Measurements from ENCODE around the gene MAP3K4. TPM values are rescaled to one million over a fixed set of nuclear protein-coding genes. Genes with fewer than 3 reads are reported as not detected.

The MAP3K4 gene
- total and polyA plus RNA-seq, 2 of the 8 experiments (the other 6 are each of a cell fraction or from before 2014, with no cell fraction given) = 16.6 to 51.6 TPM

DNA sequence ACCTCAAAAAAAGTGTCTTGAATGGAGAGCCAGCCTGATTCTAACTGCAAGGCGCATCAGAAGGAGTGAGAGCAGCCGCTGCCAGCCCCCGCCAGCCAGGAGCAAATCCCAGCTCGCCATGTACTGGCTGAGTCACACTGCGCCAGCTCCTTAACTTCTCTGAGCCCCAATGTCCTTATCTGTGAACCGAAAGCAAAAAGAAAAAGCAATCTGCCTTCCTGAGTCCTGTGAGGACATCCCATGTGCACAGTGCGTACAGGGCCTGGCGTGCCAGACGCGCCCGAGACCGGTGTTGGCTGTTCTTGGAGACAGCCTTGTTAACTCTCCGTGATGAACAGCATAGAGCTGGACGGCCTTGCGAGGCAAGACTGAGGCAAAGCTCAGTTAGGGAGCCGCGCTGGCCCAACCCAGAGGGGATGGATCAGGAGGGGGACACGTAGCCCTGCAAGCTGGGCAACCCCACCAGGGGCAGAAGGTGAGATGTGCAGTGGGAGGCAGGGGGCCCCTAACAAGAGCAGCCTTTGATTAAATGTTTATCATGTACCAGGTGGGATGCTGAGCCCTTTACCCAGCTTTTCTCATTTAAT, 159.6 kb downstream of the MAP3K4 start:
- no peak overlapping the region for H2AFZ ChIP-seq (ENCODE audit: low read length)
- H3K4ac ChIP-seq (replicated peaks; ENCODE audit: insufficient read length, low read depth, low read length) = no peak overlapping the region
- no peak overlapping the region for H2BK5ac ChIP-seq (ENCODE audit: low read depth, low read length)
- no peaks in the 10 kb centered on the region; the same call in 1 of the 2 replicates for H3K79me1 ChIP-seq (ENCODE audit: low read depth, low read length)
- H3K18ac ChIP-seq (ENCODE audit: extremely low read depth, low read length) = no peak overlapping the region
- H3K23ac ChIP-seq (ENCODE audit: insufficient read length) = no peak overlapping the region
- no peak overlapping the region for H3K27ac ChIP-seq (ENCODE audit: low read depth, low read length)
- no peak overlapping the region for H3K14ac ChIP-seq (ENCODE audit: insufficient read length)
- H3K36me3 ChIP-seq (ENCODE audit: control insufficient read depth in 2 of 4, insufficient read depth in 4 of 4, low read length in 3 of 4) = peaks cover 0 to 23% (median 10%) of the 10 kb centered on the region in 4 experiments; a peak in 6 of 8 replicates
- FAIRE-seq (no peak), DNase-seq (ENCODE audit: low read depth in 1 of 2, low spot score in 2 of 2) (no peak)
- no peak overlapping the region for H4K91ac ChIP-seq (replicated peaks; ENCODE audit: insufficient read length, low read length)
- no peaks in the 10 kb centered on the region for H3K9me3 ChIP-seq (ENCODE audit: insufficient read depth in 2 of 2, low read depth in 1 of 2, low read length in 1 of 2)
- H3K4me3 ChIP-seq (ENCODE audit: extremely low read depth in 1 of 4, insufficient read depth in 2 of 4, low read depth in 3 of 4, low read length in 4 of 4) = no peak overlapping the region
- no peak overlapping the region for H2AK5ac ChIP-seq (ENCODE audit: low read depth, low read length)
- H4K20me1 ChIP-seq (replicated peaks in 1 of 2; ENCODE audit: control insufficient read depth in 1 of 2, insufficient read depth in 2 of 2, low read length in 2 of 2) = peaks cover 2 to 7% of the 10 kb centered on the region in 2 experiments
- H2BK12ac ChIP-seq (ENCODE audit: low read depth, low read length) = no peak overlapping the region
- no peak overlapping the region for H2BK20ac ChIP-seq (ENCODE audit: low read length)
- CTCF ChIA-PET (ENCODE audit: partially characterized antibody) = interaction anchor here (1.0 to 5.8 kb wide), 9 partner anchors 9 to 418 kb away, joined by 3 to 40 read pairs (median 5); no protein-coding TSS in a partner anchor
- H3K4me2 ChIP-seq (ENCODE audit: insufficient read depth in 1 of 2, low read depth in 2 of 2, low read length in 2 of 2) = no peak overlapping the region
- no peak overlapping the region for H2BK15ac ChIP-seq (ENCODE audit: low read length)
- no peak overlapping the region for H3K56ac ChIP-seq (replicated peaks; ENCODE audit: insufficient read length, low read depth, low read length)
- H3K79me2 ChIP-seq (ENCODE audit: control insufficient read depth in 1 of 2, insufficient read depth in 2 of 2, low read length in 2 of 2) = no peaks in the 10 kb centered on the region
- 92% methylated on average over 18 of the region's 18 CpGs; no CpG with 5 or more reads in 1 of the 2 experiments for WGBS, 2 experiments (ENCODE audit: extremely low coverage in 1 of 2, insufficient coverage in 1 of 2, insufficient read length in 1 of 2, insufficient replicate concordance in 2 of 2, low coverage in 1 of 2, low lambda C conversion rate in 2 of 2, missing lambda C conversion rate in 1 of 2)
- H3K9ac ChIP-seq (replicated peaks in 1 of 4; ENCODE audit: extremely low read depth in 1 of 4, low read depth in 3 of 4, low read length in 3 of 4) = no peak overlapping the region
- H2BK120ac ChIP-seq (replicated peaks; ENCODE audit: low read depth, low read length) = no peak overlapping the region
- H4K5ac ChIP-seq (ENCODE audit: insufficient read length, low read depth, low read length) = no peak overlapping the region
- H3K27me3 ChIP-seq (replicated peaks in 1 of 4; ENCODE audit: control insufficient read depth in 3 of 4, extremely low read depth in 1 of 4, insufficient read depth in 3 of 4, low read length in 3 of 4) = no peaks in the 10 kb centered on the region
- POLR2A ChIA-PET (ENCODE audit: partially characterized antibody) = interaction anchor here (0.8 kb wide), 1 partner anchor 122 kb away, joined by 3 read pairs; no protein-coding TSS in a partner anchor
- H3K23me2 ChIP-seq (ENCODE audit: low read depth, low read length) = no peaks in the 10 kb centered on the region
- H3K4me1 ChIP-seq (replicated peaks in 1 of 4; ENCODE audit: control insufficient read depth in 3 of 4, insufficient read depth in 4 of 4, low read length in 3 of 4) = no peaks in the 10 kb centered on the region
- H4K8ac ChIP-seq (ENCODE audit: extremely low read depth, insufficient read depth, low read length) = no peak overlapping the region; the same call in 1 of the 2 replicates
- TF ChIP-seq SP2 (IDR thresholded peaks at IDR 0.05; ENCODE audit: low read length) = no peak
- no peak for TF ChIP-seq CREB1 (IDR thresholded peaks at IDR 0.05)
- TF ChIP-seq HDAC2 (IDR thresholded peaks at IDR 0.05; ENCODE audit: borderline replicate concordance in 1 of 2, low read depth in 2 of 2, low read length in 2 of 2) = no peak
- TF ChIP-seq, protein P1, sequence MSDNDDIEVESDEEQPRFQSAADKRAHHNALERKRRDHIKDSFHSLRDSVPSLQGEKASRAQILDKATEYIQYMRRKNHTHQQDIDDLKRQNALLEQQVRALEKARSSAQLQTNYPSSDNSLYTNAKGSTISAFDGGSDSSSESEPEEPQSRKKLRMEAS (IDR thresholded peaks at IDR 0.05) = no peak
- no peak for TF ChIP-seq BRCA1 (IDR thresholded peaks at IDR 0.05; ENCODE audit: low read depth, low read length)
- TF ChIP-seq POLR2A (IDR thresholded peaks at IDR 0.05; ENCODE audit: control extremely low read depth in 1 of 2, low read depth in 2 of 2, low read length in 2 of 2) = no peak
- no peak for TF ChIP-seq FOSL1 (IDR thresholded peaks at IDR 0.05; ENCODE audit: insufficient read depth, low read depth, low read length)
- TF ChIP-seq TCF12 (IDR thresholded peaks at IDR 0.05; ENCODE audit: low read depth, low read length) = no peak
- no peak for TF ChIP-seq SIRT6 (IDR thresholded peaks at IDR 0.05; ENCODE audit: low read length)
- no peak for TF ChIP-seq MAFK (IDR thresholded peaks at IDR 0.05; ENCODE audit: low read depth, low read length)
- TF ChIP-seq ZNF274 (IDR thresholded peaks at IDR 0.05; ENCODE audit: borderline replicate concordance, extremely low read depth, low read length) = no peak
- no peak for TF ChIP-seq SRF (IDR thresholded peaks at IDR 0.05; ENCODE audit: low read depth, low read length)
- no peak for TF ChIP-seq CEBPB (IDR thresholded peaks at IDR 0.05; ENCODE audit: low read depth, low read length)
- TF ChIP-seq CTBP2 (IDR thresholded peaks at IDR 0.05; ENCODE audit: borderline replicate concordance, insufficient read depth, insufficient read length, low read length) = no peak
